Right atrium auricular region (tissue), 2 donors: ENCODE results near the gene DUS2. TPM values are rescaled to one million over a fixed set of nuclear protein-coding genes. Genes with fewer than 3 reads are reported as not detected.

Experiments
- DNase-seq: peaks from one replicate; pipeline ENCODE4 v3.0.0-alpha.2; 2019; ENCODE audit warnings: low spot score
- H3K27ac ChIP-seq, 2 donors: fragments of 200-600 bp; sonication (generic); 1 replicate in 1 of 2; 2 replicates in 1 of 2; pipeline ENCODE4 v1.5.1; 2016 to 2019
- H3K27me3 ChIP-seq, 2 donors: fragments of 200-600 bp; sonication (generic); one replicate each; pipeline versions ENCODE4 v1.5.1 to v1.6.0; 2017 to 2019
- H3K36me3 ChIP-seq: fragments of 200-600 bp; sonication (generic); one replicate; pipeline ENCODE4 v1.5.1; 2016
- H3K4me1 ChIP-seq, 2 donors: fragments of 200-600 bp; sonication (generic); one replicate each; pipeline versions ENCODE4 v1.5.1 to v1.6.0; 2017 to 2019
- H3K4me3 ChIP-seq, 2 donors: fragments of 200-600 bp; sonication (generic); 1 replicate in 1 of 2; 2 replicates in 1 of 2; pipeline ENCODE4 v1.5.1; 2017 to 2019; ENCODE audit warnings: mild to moderate bottlenecking in 1 of 2, moderate library complexity in 1 of 2
- H3K9me3 ChIP-seq, 2 donors: fragments of 200-600 bp; sonication (generic); one replicate each; pipeline ENCODE4 v1.5.1; 2019
- total RNA-seq, 2 donors: library from RNA; depleted of rRNA; stranded (reverse); fragments of >200 nt; gene quantifications; one replicate each; pipeline ENCODE4 v1.1.0, GENCODE V29; 2016
- TF ChIP-seq, protein P1 (sequence below), 2 donors: fragments of 200-600 bp; sonication (generic); IDR thresholded peaks; one replicate each; pipeline ENCODE4 v1.5.1; 2019; ENCODE audit warnings: antibody characterized with exemption in 2 of 2

DUS2 gene
- total RNA-seq, 2 donors from 2014 or later = 4.5 to 4.9 TPM

DNA sequence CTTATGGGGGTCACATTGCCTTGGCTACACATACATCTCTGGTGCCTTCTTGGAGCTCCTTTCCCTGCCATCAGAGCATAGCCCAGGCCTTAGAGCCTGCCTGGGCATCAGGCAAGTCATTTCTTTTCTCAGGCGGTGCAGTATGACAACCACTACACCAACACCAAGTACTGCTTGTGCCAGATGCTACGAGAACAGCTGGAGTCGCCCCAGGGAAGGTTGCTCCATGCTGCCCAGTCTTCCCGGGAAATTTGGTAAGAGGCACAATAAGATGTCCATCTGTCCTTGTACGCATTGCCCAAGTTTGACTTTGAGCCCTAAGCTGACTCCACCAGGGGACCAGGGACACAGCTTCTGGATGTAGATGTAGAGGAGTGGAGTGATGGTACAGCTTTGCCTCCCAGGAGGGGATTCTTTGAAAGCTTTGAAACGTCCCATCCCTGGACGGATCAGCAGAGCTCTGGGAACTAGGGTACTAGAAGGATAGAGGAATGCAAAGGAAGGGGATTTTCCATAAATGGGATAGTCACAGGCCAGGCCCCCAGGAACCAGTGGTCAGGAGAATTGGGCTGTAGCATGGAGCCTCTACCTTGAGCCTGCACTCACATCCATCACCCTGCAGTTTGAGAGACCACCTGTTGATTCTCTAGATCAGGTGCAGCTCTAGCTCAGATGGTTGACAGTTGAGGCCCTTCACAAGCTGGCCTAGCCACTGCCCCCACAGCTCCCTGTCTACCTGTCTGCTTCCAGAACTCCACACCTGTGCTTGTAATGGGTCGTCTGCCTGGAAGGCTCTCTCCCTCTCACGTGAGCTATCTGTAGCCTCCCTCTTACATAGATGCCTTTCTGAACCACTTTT lies 51.0 kb downstream of the DUS2 start:
- TF ChIP-seq, protein P1, sequence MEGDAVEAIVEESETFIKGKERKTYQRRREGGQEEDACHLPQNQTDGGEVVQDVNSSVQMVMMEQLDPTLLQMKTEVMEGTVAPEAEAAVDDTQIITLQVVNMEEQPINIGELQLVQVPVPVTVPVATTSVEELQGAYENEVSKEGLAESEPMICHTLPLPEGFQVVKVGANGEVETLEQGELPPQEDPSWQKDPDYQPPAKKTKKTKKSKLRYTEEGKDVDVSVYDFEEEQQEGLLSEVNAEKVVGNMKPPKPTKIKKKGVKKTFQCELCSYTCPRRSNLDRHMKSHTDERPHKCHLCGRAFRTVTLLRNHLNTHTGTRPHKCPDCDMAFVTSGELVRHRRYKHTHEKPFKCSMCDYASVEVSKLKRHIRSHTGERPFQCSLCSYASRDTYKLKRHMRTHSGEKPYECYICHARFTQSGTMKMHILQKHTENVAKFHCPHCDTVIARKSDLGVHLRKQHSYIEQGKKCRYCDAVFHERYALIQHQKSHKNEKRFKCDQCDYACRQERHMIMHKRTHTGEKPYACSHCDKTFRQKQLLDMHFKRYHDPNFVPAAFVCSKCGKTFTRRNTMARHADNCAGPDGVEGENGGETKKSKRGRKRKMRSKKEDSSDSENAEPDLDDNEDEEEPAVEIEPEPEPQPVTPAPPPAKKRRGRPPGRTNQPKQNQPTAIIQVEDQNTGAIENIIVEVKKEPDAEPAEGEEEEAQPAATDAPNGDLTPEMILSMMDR (IDR thresholded peaks at IDR 0.05) = no peak
- no peak overlapping the region for H3K27ac ChIP-seq
- H3K9me3 ChIP-seq = no peaks in the 10 kb centered on the region
- no peaks in the 10 kb centered on the region for H3K27me3 ChIP-seq
- H3K4me3 ChIP-seq = no peak overlapping the region
- no peaks in the 10 kb centered on the region for H3K36me3 ChIP-seq
- DNase-seq = no peak
- peaks cover 0 to 44% of the 10 kb centered on the region in 2 donors for H3K4me1 ChIP-seq

- no peaks in the 10 kb centered on the region for H3K27me3 ChIP-seq
- no peaks in the 10 kb centered on the region for H3K9me3 ChIP-seq
- no peak overlapping the region for H3K4me3 ChIP-seq
- peaks cover 0 to 44% of the 10 kb centered on the region in 2 donors for H3K4me1 ChIP-seq
- H3K27ac ChIP-seq = peak overlapping the region; percentile 43 to 70
- no peak for DNase-seq
- H3K36me3 ChIP-seq = no peaks in the 10 kb centered on the region
- TF ChIP-seq, protein P1 (IDR thresholded peaks at IDR 0.05) = no peak
Measured at GRCh38 chr16:68074850-68075555, 51.9 kb downstream of the DUS2 start.

DNA sequence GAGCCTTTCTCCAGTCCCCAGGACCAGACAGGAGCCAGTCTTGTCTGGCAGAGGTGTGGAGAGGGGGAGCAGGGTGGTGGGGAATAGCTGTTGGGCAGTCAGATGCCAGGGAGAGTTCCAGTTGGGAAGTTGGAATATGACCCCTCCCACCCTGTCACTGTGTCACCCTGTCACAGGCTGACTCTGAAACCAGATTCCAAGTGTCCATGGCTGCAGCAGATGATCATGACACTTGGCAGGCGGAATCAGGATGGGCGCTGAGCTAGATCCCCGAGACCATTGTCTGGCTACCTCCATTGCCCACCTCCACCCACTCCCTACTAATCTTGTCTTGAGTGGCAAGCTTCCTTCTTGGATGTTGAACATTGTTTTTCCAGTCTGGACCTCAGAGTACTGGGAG lies 52.9 kb downstream of the DUS2 start:
- Histone ChIP-seq H3K27ac (peak overlapping the region in 1 of 2 donors; percentile 70), H3K4me3 (no peak overlapping the region), H3K4me1 (peaks cover 0 to 46% of the 10 kb centered on the region in 2 donors), H3K9me3 (no peaks in the 10 kb centered on the region), H3K27me3 (no peaks in the 10 kb centered on the region), H3K36me3 (no peaks in the 10 kb centered on the region)
- DNase-seq = no peak
- TF ChIP-seq, protein P1 (IDR thresholded peaks at IDR 0.05) = no peak

- TF ChIP-seq, protein P1 (IDR thresholded peaks at IDR 0.05) = no peak
- peaks cover 0 to 51% of the 10 kb centered on the region in 2 donors for H3K4me1 ChIP-seq
- no peaks in the 10 kb centered on the region for H3K27me3 ChIP-seq
- no peaks in the 10 kb centered on the region for H3K9me3 ChIP-seq
- no peak overlapping the region for H3K27ac ChIP-seq
- no peaks in the 10 kb centered on the region for H3K36me3 ChIP-seq
- no peak overlapping the region for H3K4me3 ChIP-seq
- no peak for DNase-seq
Measured at GRCh38 chr16:68076560-68076959, 53.5 kb downstream of the DUS2 start.

DNA sequence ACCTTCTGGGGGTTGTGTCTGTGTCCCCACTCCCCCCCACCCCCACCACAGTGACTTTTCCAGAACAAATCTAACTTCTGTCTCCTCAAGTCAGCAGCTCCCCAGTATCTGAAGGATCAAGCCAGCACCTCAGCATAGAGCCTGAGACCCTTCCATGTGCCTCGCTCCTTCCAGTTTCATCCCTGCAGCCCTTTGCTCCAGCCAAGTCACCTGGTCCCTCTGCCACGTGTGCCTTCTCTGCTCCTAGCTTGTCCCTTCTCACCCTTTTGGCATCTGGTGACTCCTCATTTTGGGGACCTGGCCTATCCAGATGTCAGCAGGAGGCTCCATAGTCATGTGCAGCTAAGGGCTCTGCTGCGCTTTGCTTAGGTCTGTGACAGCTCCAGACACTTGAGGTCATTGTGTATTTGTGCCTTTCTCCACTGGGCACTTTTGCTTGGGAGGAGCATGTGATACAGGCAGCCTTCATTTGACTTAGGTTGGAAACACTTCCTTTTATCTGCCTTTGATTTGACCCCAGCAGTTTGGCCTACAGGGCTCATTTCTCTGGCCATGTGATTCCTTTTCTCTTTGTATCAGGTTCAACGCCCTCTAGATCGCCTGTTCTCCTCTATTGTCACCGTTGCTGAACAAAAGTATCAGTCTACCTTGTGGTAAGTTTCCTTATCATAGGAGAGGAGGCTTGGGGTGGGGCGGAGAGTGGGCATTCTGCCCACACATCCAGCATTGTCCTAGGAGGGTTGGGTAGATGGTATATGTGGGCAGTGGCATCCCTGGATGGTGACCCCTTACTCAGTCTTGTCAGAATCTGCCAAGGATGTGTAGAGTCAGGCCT lies 55.0 kb downstream of the DUS2 start:
- H3K27ac ChIP-seq = no peak overlapping the region
- no peaks in the 10 kb centered on the region for H3K36me3 ChIP-seq

More for the DNA sequence above, 55.0 kb downstream of the DUS2 start:
- H3K4me3 ChIP-seq = no peak overlapping the region
- H3K27me3 ChIP-seq = no peaks in the 10 kb centered on the region
- no peaks in the 10 kb centered on the region for H3K9me3 ChIP-seq
- H3K4me1 ChIP-seq = peaks cover 0 to 43% of the 10 kb centered on the region in 2 donors
- DNase-seq = no peak
- TF ChIP-seq, protein P1 (IDR thresholded peaks at IDR 0.05) = no peak
